SK-N-MC (cell line): ENCODE results near the gene C3orf85.

Experiments
- EZH2 ChIP-seq: fragments of 200-600 bp; sonication (generic); IDR thresholded peaks from one replicate; pipeline ENCODE4 v1.6.1; 2017; ENCODE audit warnings: antibody characterized with exemption
- POLR2AphosphoS5 ChIP-seq: IDR thresholded peaks from 2 replicates; pipeline ENCODE4 v1.6.1; 2012; ENCODE audit warnings: mild to moderate bottlenecking, low read depth, low read length, borderline replicate concordance

GRCh38 chr3:109131276-109131675 lies 5.2 kb upstream of the C3orf85 start:
- TF ChIP-seq EZH2 (no peak), POLR2AphosphoS5 (no peak)
